B cell (primary cell): ENCODE data around the gene INTS3. TPM values are rescaled to one million over a fixed set of nuclear protein-coding genes. Genes with fewer than 3 reads are reported as not detected.
"Not testable (repeated sequence)": the region's sequence is repeated elsewhere in the genome, so short reads cannot be mapped to it uniquely, and the experiment has no call there.

Source experiments
- ATAC-seq: fragments of 200-7000 bp; cut with Tn5 transposase; one replicate; pipeline ENCODE4 v1.10.0; 2021; ENCODE audit warnings: low read depth, mild to moderate bottlenecking, moderate number of reproducible peaks, moderate library complexity
- CTCF ChIA-PET: fragments of 350-600 bp; sonication (Branson Sonifier 250); formaldehyde crosslinking; loops from one replicate; lab custom pipeline; 2021; ENCODE audit warnings: antibody characterized with exemption, inconsistent platforms; lab: Charles Lee
- POLR2A ChIA-PET: fragments of 350-600 bp; sonication (Branson Sonifier 250); formaldehyde crosslinking; loops from one replicate; lab custom pipeline; 2021; ENCODE audit warnings: antibody characterized with exemption; lab: Charles Lee
- DNase-seq: peaks from one replicate; pipeline ENCODE4 v3.0.0; 2013
- H2AFZ ChIP-seq: 2 replicates; pipeline ENCODE4 v1.6.1; 2012; ENCODE audit warnings: mild to moderate bottlenecking, low read depth, low read length; ENCODE audit not compliant: insufficient read depth, poor library complexity, severe bottlenecking
- H3K27ac ChIP-seq, 2 donors: 1 replicate in 1 of 2; 2 replicates in 1 of 2; pipeline ENCODE4 v1.5.1; 2012 to 2013; ENCODE audit warnings: low read length in 2 of 2, mild to moderate bottlenecking in 2 of 2, moderate library complexity in 1 of 2
- H3K27me3 ChIP-seq, 4 experiments: fragments of 200-600 bp in 1 of 4; sonication (generic) in 1 of 4; replicated peaks in 1 of 4; 1 replicate in 2 of 4; 2 replicates in 2 of 4; pipeline versions ENCODE4 v1.6.1 to v1.7.0; 2013 to 2016; ENCODE audit warnings: low read length in 3 of 4, mild to moderate bottlenecking in 2 of 4, mixed read lengths in 1 of 4, moderate library complexity in 1 of 4; ENCODE audit not compliant: insufficient read depth in 4 of 4, control insufficient read depth in 3 of 4; ENCODE audit errors: control extremely low read depth in 1 of 4
- H3K36me3 ChIP-seq, 2 experiments: replicated peaks in 1 of 2; 1 replicate in 1 of 2; 2 replicates in 1 of 2; pipeline versions ENCODE4 v1.6.1 to v1.7.1; 2013; ENCODE audit warnings: low read length in 1 of 2; ENCODE audit not compliant: insufficient read depth in 2 of 2, control insufficient read depth in 1 of 2; ENCODE audit errors: control extremely low read depth in 1 of 2, extremely low read depth in 1 of 2
- H3K4me1 ChIP-seq, 2 donors: fragments of 200-600 bp in 1 of 2; sonication (generic) in 1 of 2; 1 replicate in 1 of 2; 2 replicates in 1 of 2; pipeline versions ENCODE4 v1.5.1 to v1.6.1; 2013 to 2017; ENCODE audit warnings: low read length in 2 of 2; ENCODE audit not compliant: control insufficient read depth in 2 of 2, insufficient read depth in 2 of 2
- H3K4me2 ChIP-seq: replicated peaks from 2 replicates; pipeline ENCODE3; 2012; ENCODE audit warnings: mild to moderate bottlenecking, low read depth, low read length; ENCODE audit not compliant: poor library complexity, severe bottlenecking
- H3K4me3 ChIP-seq, 5 experiments: fragments of 200-600 bp in 1 of 5; sonication (generic) in 1 of 5; 1 replicate in 3 of 5; 2 replicates in 2 of 5; pipeline versions ENCODE4 v1.5.1 to v1.7.0; 2011 to 2016; ENCODE audit warnings: low read length in 4 of 5, mild to moderate bottlenecking in 4 of 5, low read depth in 2 of 5, control low read depth in 1 of 5, moderate library complexity in 1 of 5; ENCODE audit not compliant: insufficient read depth in 1 of 5; ENCODE audit errors: control extremely low read depth in 1 of 5, extremely low read depth in 1 of 5
- H3K79me2 ChIP-seq: fragments of 200-600 bp; sonication (generic); one replicate; pipeline ENCODE4 v1.6.0; 2016; ENCODE audit warnings: low read length; ENCODE audit not compliant: control insufficient read depth, insufficient read depth
- H3K9ac ChIP-seq: fragments of 200-600 bp; sonication (generic); 2 replicates; pipeline ENCODE4 v1.6.1; 2017; ENCODE audit warnings: mild to moderate bottlenecking, low read length, moderate library complexity
- H3K9me3 ChIP-seq, 3 donors: one replicate each; pipeline versions ENCODE4 v1.6.1 to v1.7.1; 2013; ENCODE audit warnings: low read length in 2 of 3; ENCODE audit not compliant: control insufficient read depth in 2 of 3, insufficient read depth in 1 of 3; ENCODE audit errors: control extremely low read depth in 1 of 3
- H4K20me1 ChIP-seq: 2 replicates; pipeline ENCODE4 v1.6.0; 2012; ENCODE audit warnings: mild to moderate bottlenecking, low read length; ENCODE audit not compliant: insufficient read depth, control insufficient read depth, poor library complexity, severe bottlenecking
- H3K27ac Mint-ChIP-seq: one replicate; pipeline ENCODE4 v1.8.0; 2021; ENCODE audit warnings: mixed read lengths
- H3K27me3 Mint-ChIP-seq: one replicate; pipeline ENCODE4 v1.8.0; 2021; ENCODE audit warnings: mixed read lengths
- H3K4me1 Mint-ChIP-seq: one replicate; pipeline ENCODE4 v1.8.0; 2021; ENCODE audit warnings: mixed read lengths
- H3K4me3 Mint-ChIP-seq: one replicate; pipeline ENCODE4 v1.8.0; 2021; ENCODE audit warnings: mixed read lengths
- H3K9me3 Mint-ChIP-seq: one replicate; pipeline ENCODE4 v1.8.0; 2022; ENCODE audit warnings: mixed read lengths; ENCODE audit not compliant: insufficient read depth
- CTCF ChIP-seq: fragments of 200-600 bp; IDR thresholded peaks from one replicate; pipeline ENCODE4 v1.8.0; 2022; ENCODE audit warnings: antibody characterized with exemption, mild to moderate bottlenecking
- EZH2 ChIP-seq: IDR thresholded peaks from 2 replicates; pipeline ENCODE4 v1.6.1; 2012; ENCODE audit warnings: borderline replicate concordance, low read depth, mild to moderate bottlenecking, moderate library complexity, low read length; ENCODE audit not compliant: insufficient read depth, poor library complexity, severe bottlenecking
- WGBS: methylation state at CpG from one replicate; pipeline ENCODE4 v1.1.5; 2013; ENCODE audit warnings: missing lambda C conversion rate; ENCODE audit not compliant: insufficient coverage; 5-methylcytosine and 5-hydroxymethylcytosine counted together
- intact Hi-C: fragments of 100-400 bp; cut with micrococcal nuclease; formaldehyde crosslinking; loops from one replicate; pipeline ENCODE4 v1.10.0; 2022
- polyA plus RNA-seq: library from polyadenylated mRNA; depleted of rRNA; stranded (reverse); fragments of >200 nt; gene quantifications from 2 replicates; pipeline ENCODE4 v1.2.3, GENCODE V29; 2012
- total RNA-seq, 2 donors: library from RNA; stranded (reverse); fragments of 120-200 nt in 1 of 2; gene quantifications; 1 replicate in 1 of 2; 2 replicates in 1 of 2; pipeline versions ENCODE4 v1.2.3 to v1.2.4, GENCODE V29; 2013 to 2022

Gene INTS3
- total and polyA plus RNA-seq, 2 donors (not counting 1 experiment from before 2014, with no cell fraction given), result 69.1 to 84.1 TPM

- POLR2A ChIA-PET, result no interaction called here
- intact Hi-C loops, result no loop called here
Measured at GRCh38 chr1:153705484-153705883, 22.4 kb upstream of the INTS3 start.

GRCh38 chr1:153711026-153711425, 16.8 kb upstream of the INTS3 start:
- Histone ChIP-seq H3K27ac (no peak overlapping the region), H2AFZ (no peak overlapping the region), H3K9me3 (peaks cover 0 to 3% (median 0%) of the 10 kb centered on the region in 3 donors), H4K20me1 (no peaks in the 10 kb centered on the region), H3K4me1 (no peaks in the 10 kb centered on the region), H3K4me3 (no peak overlapping the region), H3K4me2 (no peak overlapping the region), H3K36me3 (no peaks in the 10 kb centered on the region), H3K79me2 (no peaks in the 10 kb centered on the region), H3K27me3 (peaks cover 0 to 12% (median 3%) of the 10 kb centered on the region in 4 experiments), H3K9ac (no peak overlapping the region)
- 66% methylated on average over 2 of the region's 7 CpGs for WGBS
- Mint-ChIP-seq H3K27ac (no peak overlapping the region), H3K4me3 (no peak overlapping the region), H3K4me1 (no peaks in the 10 kb centered on the region), H3K27me3 (peaks cover 6% of the 10 kb centered on the region), H3K9me3 (no peaks in the 10 kb centered on the region)
- no peak for DNase-seq
- POLR2A ChIA-PET, result no interaction called here
- intact Hi-C loops, result no loop called here
- no peak for TF ChIP-seq CTCF
- TF ChIP-seq EZH2, result no peak
- CTCF ChIA-PET, result interaction anchor here (1.1 kb wide), 1 partner anchor 37 kb away, joined by 3 read pairs; no protein-coding TSS in a partner anchor
- no peak for ATAC-seq

More at GRCh38 chr1:153705484-153705883, 22.4 kb upstream of the INTS3 start:
- H3K27me3 Mint-ChIP-seq, result no peaks in the 10 kb centered on the region
- no peaks in the 10 kb centered on the region for H3K27me3 ChIP-seq
- no peaks in the 10 kb centered on the region for H3K79me2 ChIP-seq
- DNase-seq (no peak), ATAC-seq (no peak)
- H3K4me1 Mint-ChIP-seq, result no peaks in the 10 kb centered on the region
- H3K9me3 ChIP-seq, result no peaks in the 10 kb centered on the region
- no peaks in the 10 kb centered on the region for H4K20me1 ChIP-seq
- no peaks in the 10 kb centered on the region for H3K9me3 Mint-ChIP-seq
- no peak overlapping the region for H3K27ac Mint-ChIP-seq
- H3K4me1 ChIP-seq, result no peaks in the 10 kb centered on the region
- 98% methylated on average over 8 of the region's 9 CpGs for WGBS
- H3K36me3 ChIP-seq, result no peaks in the 10 kb centered on the region
- no peak overlapping the region for H3K9ac ChIP-seq
- no peak overlapping the region for H3K4me3 ChIP-seq
- H3K4me3 Mint-ChIP-seq, result no peak overlapping the region
- H3K4me2 ChIP-seq, result no peak overlapping the region
- CTCF ChIA-PET, result no interaction called here
- H2AFZ ChIP-seq, result no peak overlapping the region
- TF ChIP-seq CTCF (no peak), EZH2 (no peak)
- H3K27ac ChIP-seq, result no peak overlapping the region

GRCh38 chr1:153716211-153716610, 11.6 kb upstream of the INTS3 start:
- H3K36me3 ChIP-seq, POLR2A ChIA-PET: not testable (repeated sequence)

More at GRCh38 chr1:153716211-153716610, 11.6 kb upstream of the INTS3 start:
- H3K9ac ChIP-seq, H3K4me3 ChIP-seq, H3K4me1 Mint-ChIP-seq, H3K27me3 Mint-ChIP-seq, H3K79me2 ChIP-seq, H4K20me1 ChIP-seq, H3K9me3 ChIP-seq, H3K4me1 ChIP-seq, H3K9me3 Mint-ChIP-seq, DNase-seq, H3K27ac ChIP-seq, H3K4me2 ChIP-seq, H3K27ac Mint-ChIP-seq, intact Hi-C loops, H3K4me3 Mint-ChIP-seq, CTCF ChIA-PET, H2AFZ ChIP-seq, ATAC-seq: not testable (repeated sequence)
- 94% methylated on average over 3 of the region's 5 CpGs for WGBS
- peaks cover 0 to 12% (median 3%) of the 10 kb centered on the region in 4 experiments for H3K27me3 ChIP-seq
